Activated naive CD8-positive, alpha-beta T cell treated with anti-CD3 and anti-CD28 coated beads, Interleukin-2, amount 10 ng/mL, durations not matched to agents 7 days and 5 days (primary cell): ENCODE data around the gene FAM131B. TPM values are rescaled to one million over a fixed set of nuclear protein-coding genes. Genes with fewer than 3 reads are reported as not detected.
A peak's percentile ranks its signal among the peaks of the same experiment; 100 is the strongest.

ENCODE experiments used
- ATAC-seq: fragments of 150-1000 bp; cut with Tn5 transposase; one replicate; pipeline ENCODE4 v1.10.0; 2021; ENCODE audit warnings: low read depth, moderate library complexity
- POLR2A ChIA-PET: fragments of 350-600 bp; sonication (Branson Sonifier 250); formaldehyde crosslinking; loops from one replicate; lab custom pipeline; 2021; ENCODE audit warnings: antibody characterized with exemption; lab: Charles Lee
- DNase-seq: peaks from one replicate; pipeline ENCODE4 v3.0.0; 2021
- H3K27ac Mint-ChIP-seq: one replicate; pipeline ENCODE4 v1.8.0; 2022; ENCODE audit warnings: mild to moderate bottlenecking, mixed read lengths
- H3K27me3 Mint-ChIP-seq: one replicate; pipeline ENCODE4 v1.8.0; 2022; ENCODE audit warnings: mild to moderate bottlenecking, moderate library complexity, mixed read lengths
- H3K36me3 Mint-ChIP-seq: one replicate; pipeline ENCODE4 v1.8.0; 2021; ENCODE audit warnings: mild to moderate bottlenecking, mixed read lengths
- H3K4me1 Mint-ChIP-seq: one replicate; pipeline ENCODE4 v1.8.0; 2021; ENCODE audit warnings: mixed read lengths
- H3K4me3 Mint-ChIP-seq: one replicate; pipeline ENCODE4 v1.8.0; 2022; ENCODE audit warnings: mild to moderate bottlenecking, moderate library complexity, mixed read lengths
- H3K9me3 Mint-ChIP-seq: one replicate; pipeline ENCODE4 v1.8.0; 2021; ENCODE audit warnings: mixed read lengths
- total RNA-seq, 2 experiments: library from RNA; stranded (reverse); gene quantifications; one replicate each; pipeline ENCODE4 v1.2.3, GENCODE V29; 2021

Gene FAM131B
- total RNA-seq, 2 experiments from 2014 or later = 2.3 to 2.9 TPM

DNA sequence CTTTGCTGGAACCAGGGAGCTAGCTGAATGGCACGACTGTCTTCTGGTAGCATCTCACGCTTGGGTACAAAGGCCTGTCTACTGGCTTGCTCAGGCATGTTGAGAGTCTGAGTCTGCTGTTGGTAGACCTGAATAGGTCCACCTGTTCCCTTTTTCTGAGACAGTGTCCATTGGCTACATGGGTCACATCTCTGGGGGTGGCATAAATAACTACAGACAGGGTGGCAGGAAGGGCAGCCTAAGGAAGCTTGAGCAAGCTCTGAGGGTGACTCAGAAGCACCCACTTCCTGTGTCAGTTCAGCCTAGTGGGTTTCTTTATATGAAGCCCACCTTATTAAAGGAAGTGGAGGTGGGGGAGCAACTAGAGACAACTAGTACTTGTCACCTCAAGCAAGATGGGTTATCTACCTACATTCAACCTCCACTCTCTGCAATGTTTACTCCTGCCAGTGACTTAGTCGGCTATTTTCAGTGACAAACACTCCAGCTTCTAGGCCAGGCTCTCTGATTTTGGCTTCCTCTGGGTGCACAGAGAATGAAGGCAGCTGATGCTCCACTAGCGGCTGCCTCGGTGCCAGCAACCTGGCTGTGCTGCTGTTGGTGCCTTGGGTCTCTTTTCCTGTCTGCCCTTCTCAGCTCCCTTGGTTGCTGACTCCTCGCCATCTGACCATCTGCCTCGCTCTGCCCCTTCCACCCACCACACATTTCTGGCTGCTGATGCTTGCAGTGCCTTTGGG, 13.0 kb upstream of the FAM131B start:
- POLR2A ChIA-PET = interaction anchor here (0.5 to 1.9 kb wide), 16 partner anchors 9 to 135 kb away, joined by 3 to 11 read pairs (median 4); partner anchors contain the start of genes CASP2, FAM131B and GSTK1
- Mint-ChIP-seq H3K27ac (peak overlapping the region; percentile 90), H3K27me3 (no peaks in the 10 kb centered on the region), H3K9me3 (no peaks in the 10 kb centered on the region), H3K36me3 (no peaks in the 10 kb centered on the region), H3K4me1 (peaks cover 66% of the 10 kb centered on the region), H3K4me3 (peak overlapping the region; percentile 48)
- ATAC-seq (peak; percentile 59), DNase-seq (peak; percentile 55)

DNA sequence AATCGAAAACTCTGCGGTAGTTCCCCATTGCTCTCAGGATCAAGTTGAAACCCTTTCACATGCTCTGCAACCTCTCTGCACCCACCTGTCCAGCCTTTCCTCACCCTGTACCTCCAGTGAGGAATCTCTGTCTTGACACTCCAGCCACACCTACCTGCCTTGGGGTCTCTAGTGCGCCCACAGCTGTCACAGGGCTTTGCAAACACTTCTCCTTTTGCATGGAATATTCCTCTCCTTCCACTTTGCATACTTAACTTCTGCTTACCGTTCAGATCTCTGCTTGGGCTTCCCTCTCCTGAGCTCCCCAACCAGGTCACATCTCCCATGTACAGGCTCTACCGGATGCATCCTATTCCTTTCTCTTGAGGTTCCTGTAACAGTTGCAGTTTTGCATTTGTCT, 12.0 kb upstream of the FAM131B start:
- Mint-ChIP-seq H3K27me3 (no peaks in the 10 kb centered on the region), H3K9me3 (no peaks in the 10 kb centered on the region), H3K27ac (peak overlapping the region; percentile 90), H3K36me3 (no peaks in the 10 kb centered on the region), H3K4me1 (peaks cover 63% of the 10 kb centered on the region), H3K4me3 (no peak overlapping the region)
- POLR2A ChIA-PET = interaction anchor here (0.7 to 1.9 kb wide), 6 partner anchors 9 to 111 kb away, joined by 3 to 11 read pairs (median 8); partner anchors contain the start of genes CASP2 and GSTK1
- ATAC-seq (no peak), DNase-seq (no peak)

DNA sequence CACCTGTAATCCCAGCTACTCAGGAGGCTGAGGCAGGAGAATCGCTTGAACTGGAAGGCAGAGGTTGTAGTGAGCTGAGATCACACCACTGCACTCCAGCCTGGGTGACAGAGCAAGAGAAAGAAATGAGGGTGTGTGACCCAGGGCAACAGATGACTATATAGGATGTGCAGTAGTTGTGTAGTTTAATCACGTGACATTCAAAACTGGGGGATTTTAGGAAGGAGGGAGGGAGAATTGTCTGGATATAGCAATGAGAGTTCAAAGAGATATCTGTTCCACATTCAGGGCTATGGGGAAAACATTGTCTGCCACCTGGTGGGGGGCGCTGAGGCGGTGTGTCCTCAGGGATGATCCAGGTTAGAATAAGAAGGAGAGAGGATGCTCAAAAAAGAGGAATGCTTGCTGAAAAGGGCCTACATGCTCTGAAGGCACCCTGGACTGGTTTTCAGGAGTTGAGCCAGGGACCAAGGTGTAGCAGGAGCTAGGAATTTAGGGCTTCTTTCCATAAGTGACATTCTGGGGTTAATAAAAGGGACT, 10.8 kb upstream of the FAM131B start:
- Mint-ChIP-seq H3K4me1 (peaks cover 52% of the 10 kb centered on the region), H3K9me3 (no peaks in the 10 kb centered on the region), H3K27ac (peak overlapping the region; percentile 23), H3K27me3 (no peaks in the 10 kb centered on the region), H3K36me3 (no peaks in the 10 kb centered on the region), H3K4me3 (no peak overlapping the region)
- POLR2A ChIA-PET = interaction anchor here (1.0 to 2.3 kb wide), 3 partner anchors 8 to 18 kb away, joined by 4 to 5 read pairs (median 4); no protein-coding TSS in a partner anchor
- DNase-seq (no peak), ATAC-seq (no peak)

DNA sequence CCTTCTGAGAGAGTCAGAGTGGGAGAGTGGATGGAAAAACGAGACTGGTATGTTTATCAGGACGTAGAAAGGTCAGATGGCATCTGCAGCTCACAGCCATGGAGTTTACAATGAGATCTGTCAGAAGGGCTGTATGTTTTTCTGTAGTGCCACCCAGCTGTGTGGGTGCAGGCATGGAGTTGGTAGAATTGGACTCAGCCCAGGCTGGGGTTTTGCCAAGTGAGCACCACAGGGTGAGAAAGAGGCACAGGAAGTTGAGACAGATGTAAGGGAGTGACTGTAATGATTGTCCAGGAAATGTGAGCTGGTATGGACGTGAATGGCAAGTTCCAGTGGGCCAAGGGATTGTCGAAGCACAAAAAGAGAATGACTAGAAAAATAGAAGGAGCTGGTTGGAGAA, 9.6 kb upstream of the FAM131B start:
- ATAC-seq (peak; percentile 58), DNase-seq (no peak)
- no peaks in the 10 kb centered on the region for H3K9me3 Mint-ChIP-seq
- peak overlapping the region; percentile 65 for H3K27ac Mint-ChIP-seq
- peaks cover 44% of the 10 kb centered on the region for H3K4me1 Mint-ChIP-seq
- peaks cover 5% of the 10 kb centered on the region for H3K27me3 Mint-ChIP-seq
- H3K36me3 Mint-ChIP-seq = no peaks in the 10 kb centered on the region
- POLR2A ChIA-PET = interaction anchor here (0.8 to 2.3 kb wide), 4 partner anchors 10 to 19 kb away, joined by 3 to 5 read pairs (median 4); no protein-coding TSS in a partner anchor
- H3K4me3 Mint-ChIP-seq = peak overlapping the region; percentile 37

DNA sequence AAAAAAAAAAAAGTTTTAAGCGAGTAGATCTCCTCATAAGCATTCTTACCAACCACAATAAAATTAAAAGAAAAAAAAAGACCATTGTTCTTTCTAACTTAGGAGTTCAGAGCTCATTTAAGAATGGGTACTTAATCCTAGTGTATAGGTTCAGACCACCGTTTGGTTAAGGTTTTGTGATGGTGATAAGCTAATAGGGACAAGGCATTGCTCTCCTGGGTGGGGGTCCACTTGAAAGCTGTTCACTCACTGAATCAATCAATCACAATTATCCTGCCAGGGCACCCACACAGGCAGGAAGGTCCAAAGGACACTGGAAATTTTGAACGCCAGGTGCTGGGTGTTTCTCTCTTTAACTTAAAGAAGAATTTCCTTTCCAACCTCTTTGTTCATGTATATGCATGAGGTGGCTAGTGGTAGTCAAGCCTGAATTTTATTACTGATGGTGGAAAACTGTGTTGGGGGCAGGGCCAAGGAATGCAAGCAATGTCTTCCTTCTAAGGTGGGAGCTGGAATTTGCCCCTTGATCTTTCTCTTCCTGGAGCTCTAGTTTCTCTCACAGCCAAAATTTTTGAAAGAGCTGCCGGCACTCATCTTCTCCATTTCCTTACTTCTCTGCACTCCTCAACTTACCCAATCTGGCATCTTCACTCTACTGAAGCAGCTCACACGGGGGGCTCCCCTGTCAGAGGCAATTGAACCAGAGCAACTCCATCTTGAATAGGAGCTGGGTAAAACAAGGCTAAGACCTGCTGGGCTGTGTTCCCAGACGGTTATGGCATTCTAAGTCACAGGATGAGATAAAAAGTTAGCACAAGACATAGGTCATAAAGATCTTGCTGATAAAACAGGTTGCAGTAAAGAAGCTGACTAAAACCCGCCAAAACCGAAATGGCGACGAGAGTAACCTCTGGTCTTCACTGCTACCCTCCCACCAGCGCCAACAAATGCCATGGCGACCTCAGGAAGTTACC, 7.5 kb upstream of the FAM131B start:
- H3K9me3 Mint-ChIP-seq = no peaks in the 10 kb centered on the region
- POLR2A ChIA-PET = interaction anchor here (2.0 kb wide), 1 partner anchor 10 kb away, joined by 7 read pairs; no protein-coding TSS in a partner anchor
- H3K4me3 Mint-ChIP-seq = no peak overlapping the region
- H3K4me1 Mint-ChIP-seq = peaks cover 25% of the 10 kb centered on the region
- no peaks in the 10 kb centered on the region for H3K36me3 Mint-ChIP-seq
- H3K27ac Mint-ChIP-seq = peak overlapping the region; percentile 9
- ATAC-seq = no peak
- H3K27me3 Mint-ChIP-seq = peaks cover 17% of the 10 kb centered on the region
- DNase-seq = no peak

DNA sequence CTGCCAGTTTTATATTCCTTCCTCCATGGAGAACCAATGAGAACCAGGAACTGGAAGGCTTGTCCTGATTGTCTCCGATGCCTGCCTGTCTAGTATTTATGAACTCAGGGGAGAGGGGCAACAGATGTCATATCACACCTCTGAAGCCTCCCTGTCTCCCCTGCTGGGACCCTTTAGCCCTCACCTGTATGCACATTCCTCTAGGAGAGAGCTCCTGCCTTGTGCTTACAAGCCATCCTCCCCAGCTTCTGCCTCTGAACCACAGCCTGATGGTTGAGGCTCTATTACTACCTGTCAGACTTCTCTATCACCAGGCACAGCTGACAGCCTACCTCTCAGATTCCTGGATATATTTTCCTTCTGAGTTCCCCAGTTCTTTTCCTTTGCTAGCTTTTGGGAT, 5.9 kb upstream of the FAM131B start:
- DNase-seq = no peak
- peaks cover 13% of the 10 kb centered on the region for H3K4me1 Mint-ChIP-seq
- no peaks in the 10 kb centered on the region for H3K36me3 Mint-ChIP-seq
- no peak for ATAC-seq
- POLR2A ChIA-PET = interaction anchor here (1.3 to 2.0 kb wide), 2 partner anchors 11 to 58 kb away, joined by 4 to 7 read pairs; no protein-coding TSS in a partner anchor
- no peaks in the 10 kb centered on the region for H3K9me3 Mint-ChIP-seq
- peaks cover 33% of the 10 kb centered on the region for H3K27me3 Mint-ChIP-seq
- H3K27ac Mint-ChIP-seq = no peak overlapping the region
- no peak overlapping the region for H3K4me3 Mint-ChIP-seq

DNA sequence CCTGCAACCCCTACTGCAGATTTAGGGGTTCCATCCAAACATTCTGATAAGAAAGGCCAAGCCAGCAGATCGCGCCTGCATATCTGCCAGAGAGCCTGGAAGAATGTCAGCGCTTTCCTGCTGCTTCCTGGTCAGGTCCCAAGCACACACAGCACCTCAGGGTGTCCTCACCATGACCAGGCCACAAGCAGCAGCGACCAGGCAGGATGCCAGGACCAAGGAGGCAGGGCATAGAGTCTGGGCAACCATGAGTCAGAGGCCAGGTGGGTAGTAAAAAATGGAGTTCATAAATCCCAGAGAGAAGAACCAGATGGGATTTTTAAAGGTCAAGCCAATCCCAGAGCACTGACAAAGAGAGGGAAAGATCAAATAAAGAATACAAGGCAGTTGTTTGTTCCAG, 5.5 kb upstream of the FAM131B start:
- H3K27ac Mint-ChIP-seq = no peak overlapping the region
- ATAC-seq (no peak), DNase-seq (no peak)
- POLR2A ChIA-PET = interaction anchor here (1.3 kb wide), 1 partner anchor 57 kb away, joined by 4 read pairs; no protein-coding TSS in a partner anchor
- peaks cover 10% of the 10 kb centered on the region for H3K4me1 Mint-ChIP-seq
- peaks cover 37% of the 10 kb centered on the region for H3K27me3 Mint-ChIP-seq
- no peaks in the 10 kb centered on the region for H3K36me3 Mint-ChIP-seq
- no peak overlapping the region for H3K4me3 Mint-ChIP-seq
- H3K9me3 Mint-ChIP-seq = no peaks in the 10 kb centered on the region

DNA sequence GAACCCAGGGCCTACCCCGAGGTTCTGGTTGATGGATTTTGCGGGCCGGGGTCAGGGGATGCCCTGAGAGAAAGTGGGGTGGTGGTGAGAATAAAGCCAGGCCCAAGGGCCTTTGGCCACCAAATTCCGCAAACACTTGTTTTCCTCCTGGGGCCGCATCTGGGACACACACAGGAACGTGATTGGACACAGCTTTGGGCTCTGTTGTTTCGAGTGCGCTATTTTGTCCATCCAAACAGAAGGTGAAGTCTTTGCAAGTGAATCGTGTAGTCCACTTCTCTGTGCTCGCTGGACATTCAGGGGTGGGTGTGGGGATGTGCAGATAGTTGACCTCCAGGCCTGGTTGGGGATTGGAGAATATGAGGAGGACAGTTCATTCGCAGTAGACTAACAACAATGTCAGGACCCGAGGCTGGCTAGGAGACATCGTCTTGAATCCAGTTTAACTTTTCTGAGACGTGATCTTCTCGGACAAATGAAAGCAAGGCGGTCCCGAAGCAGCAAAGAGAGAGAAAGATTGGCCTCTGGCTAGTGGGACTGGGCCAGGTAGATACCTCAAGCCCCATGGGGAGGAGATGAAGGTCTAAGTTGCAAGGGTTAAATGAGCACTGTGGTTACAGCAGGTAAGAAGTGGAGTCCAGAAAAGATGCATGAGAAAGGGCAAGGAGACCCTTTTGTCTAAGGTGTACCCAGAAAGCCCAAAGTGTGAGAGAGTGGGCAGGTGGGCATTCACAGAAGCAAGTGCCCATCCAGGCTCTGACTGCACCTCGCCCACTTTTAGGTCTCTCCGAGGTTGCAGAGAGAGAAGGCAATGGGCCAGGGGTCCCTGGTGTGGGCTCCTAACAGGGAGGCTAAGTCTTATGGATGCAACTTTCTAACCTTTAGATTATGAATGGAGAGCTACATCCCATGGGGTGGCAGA, 764 bp upstream of the FAM131B start:
- Mint-ChIP-seq H3K27ac (no peak overlapping the region), H3K36me3 (no peaks in the 10 kb centered on the region), H3K9me3 (no peaks in the 10 kb centered on the region), H3K4me3 (peak overlapping the region; percentile 35), H3K4me1 (peaks cover 2% of the 10 kb centered on the region), H3K27me3 (peaks cover 59% of the 10 kb centered on the region)
- ATAC-seq (no peak), DNase-seq (no peak)
- POLR2A ChIA-PET = interaction anchor here (0.5 to 1.6 kb wide), 2 partner anchors 17 to 54 kb away, joined by 4 to 6 read pairs; no protein-coding TSS in a partner anchor

DNA sequence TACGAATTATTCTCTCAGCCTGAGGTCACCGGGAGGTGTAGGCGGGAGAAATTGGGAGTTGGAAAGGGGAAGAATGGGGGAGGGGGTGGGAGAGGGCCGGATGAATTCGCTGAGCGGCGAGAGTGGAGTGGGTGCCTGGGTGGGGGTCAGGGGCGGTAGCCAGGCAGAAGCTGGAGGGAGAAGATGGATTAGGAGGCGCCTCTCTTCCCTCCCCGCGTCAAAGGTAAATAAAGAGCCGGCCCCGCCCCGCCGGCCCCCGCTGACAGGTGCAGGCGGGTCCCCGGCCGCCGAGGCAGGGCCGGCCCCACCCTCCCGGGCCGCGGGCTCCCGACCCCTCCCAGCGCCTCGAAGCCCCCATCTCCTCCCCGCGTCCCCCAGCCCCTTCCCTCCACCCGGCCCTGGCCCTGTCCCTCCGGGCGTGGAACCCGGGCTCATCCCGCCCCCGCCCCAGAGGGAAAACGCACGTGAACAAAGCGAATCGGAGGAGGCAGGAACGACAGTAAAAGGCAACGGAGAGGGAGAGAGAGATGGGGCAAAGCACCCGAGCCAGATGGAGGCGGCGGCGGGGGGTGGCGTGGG, 872 bp downstream of the FAM131B start:
- ATAC-seq (peak; percentile 11), DNase-seq (no peak)
- Mint-ChIP-seq H3K27me3 (peaks cover 53% of the 10 kb centered on the region), H3K27ac (no peak overlapping the region), H3K9me3 (no peaks in the 10 kb centered on the region), H3K4me3 (peak overlapping the region; percentile 90), H3K4me1 (peaks cover 2% of the 10 kb centered on the region), H3K36me3 (no peaks in the 10 kb centered on the region)
- POLR2A ChIA-PET = interaction anchor here (0.9 to 1.6 kb wide), 3 partner anchors 14 to 18 kb away, joined by 3 to 6 read pairs (median 4); no protein-coding TSS in a partner anchor

DNA sequence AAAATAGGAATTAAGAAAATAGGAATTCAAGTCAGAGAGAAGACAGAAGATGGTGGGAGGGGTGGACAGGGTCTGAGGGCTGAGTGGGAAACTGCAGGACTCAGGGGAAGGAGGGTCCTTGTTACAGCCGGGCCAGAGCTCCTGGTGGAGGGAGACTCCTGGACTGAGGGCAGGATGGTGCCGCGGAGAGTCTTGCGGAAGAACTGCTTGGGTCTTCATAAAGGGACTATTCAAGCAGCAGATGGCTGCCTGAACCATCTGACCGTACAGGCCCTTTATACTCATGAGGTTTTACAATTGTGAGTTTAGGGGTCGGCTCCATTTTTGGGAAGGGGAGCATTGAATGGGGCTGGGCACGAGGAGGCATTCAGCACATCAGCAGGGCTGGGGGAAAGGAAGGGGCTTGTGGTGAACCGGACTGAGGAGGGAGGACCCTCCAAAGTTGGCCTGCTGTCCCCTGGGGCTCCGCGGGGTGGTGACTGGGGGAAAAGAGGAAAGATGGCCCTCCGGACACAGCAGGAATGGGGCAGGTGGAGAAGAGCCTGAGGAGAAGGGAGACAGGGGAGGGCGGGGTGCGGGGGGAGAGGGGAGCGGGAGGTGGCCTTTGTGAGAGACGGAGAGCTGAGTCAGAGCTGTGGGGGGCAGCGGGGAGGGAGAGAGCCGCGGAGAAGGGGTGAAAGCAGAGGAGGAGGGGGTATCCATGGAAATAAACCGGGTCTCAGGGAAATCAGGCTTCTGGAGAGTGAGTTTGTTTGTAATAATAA, 1.5 kb downstream of the FAM131B start:
- Mint-ChIP-seq H3K36me3 (no peaks in the 10 kb centered on the region), H3K27me3 (peaks cover 51% of the 10 kb centered on the region), H3K4me1 (peaks cover 2% of the 10 kb centered on the region), H3K4me3 (peak overlapping the region; percentile 66), H3K27ac (no peak overlapping the region), H3K9me3 (no peaks in the 10 kb centered on the region)
- POLR2A ChIA-PET = interaction anchor here (0.9 kb wide), 1 partner anchor 15 kb away, joined by 3 read pairs; no protein-coding TSS in a partner anchor
- ATAC-seq (no peak), DNase-seq (no peak)

DNA sequence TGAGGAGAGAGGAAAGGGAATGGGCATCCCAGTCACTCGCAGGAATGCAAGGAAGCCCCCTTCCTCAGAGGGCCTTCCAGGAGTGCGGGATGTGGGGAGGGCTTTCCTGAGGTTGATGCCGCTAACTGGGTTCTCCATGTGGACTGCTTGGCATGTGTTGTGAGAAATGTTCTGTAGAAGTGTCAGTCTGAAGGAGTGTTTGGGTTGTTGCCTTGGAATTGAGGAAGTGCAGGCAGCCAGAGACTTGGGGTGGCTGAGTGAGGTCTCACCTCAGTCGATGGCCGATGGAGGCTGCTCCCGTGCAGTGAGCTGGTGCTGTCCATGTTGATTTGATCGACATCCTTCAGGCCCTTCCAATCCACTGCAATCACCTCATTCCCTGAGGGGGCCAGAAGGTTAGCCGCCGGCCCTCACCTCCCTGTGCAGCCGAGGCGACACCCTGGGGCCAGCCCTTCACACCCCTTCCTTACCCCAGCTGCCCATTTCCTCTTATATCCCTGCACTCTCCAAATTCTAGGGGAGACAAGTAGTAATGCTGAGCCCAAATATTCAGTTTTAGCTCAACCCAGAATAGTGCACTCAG, 2.7 kb downstream of the FAM131B start:
- DNase-seq (no peak), ATAC-seq (no peak)
- POLR2A ChIA-PET = no interaction called here
- H3K36me3 Mint-ChIP-seq = no peaks in the 10 kb centered on the region
- peaks cover 42% of the 10 kb centered on the region for H3K27me3 Mint-ChIP-seq
- no peak overlapping the region for H3K27ac Mint-ChIP-seq
- no peak overlapping the region for H3K4me3 Mint-ChIP-seq
- H3K4me1 Mint-ChIP-seq = peaks cover 2% of the 10 kb centered on the region
- no peaks in the 10 kb centered on the region for H3K9me3 Mint-ChIP-seq
